Cardiac muscle cell (in vitro differentiated cells and primary cell): ENCODE results near the gene MINK1. TPM values are rescaled to one million over a fixed set of nuclear protein-coding genes. Genes with fewer than 3 reads are reported as not detected.

Experiments used
- DNase-seq, 2 donors: peaks; one replicate each; pipeline versions ENCODE4 v3.0.0 to v3.0.0-alpha.2; 2010 to 2017; ENCODE audit warnings: low read depth in 1 of 2, low spot score in 1 of 2
- H3K27ac ChIP-seq: fragments of 200-600 bp; sonication (generic); 2 replicates; pipeline ENCODE4 v1.5.1; 2016
- H3K27me3 ChIP-seq: fragments of 200-600 bp; sonication (generic); 2 replicates; pipeline ENCODE4 v1.6.0; 2016; ENCODE audit warnings: control low read depth
- H3K36me3 ChIP-seq: fragments of 200-600 bp; sonication (generic); 2 replicates; pipeline ENCODE4 v1.5.1; 2016; ENCODE audit warnings: control low read depth
- H3K4me1 ChIP-seq: fragments of 200-600 bp; sonication (generic); 2 replicates; pipeline ENCODE4 v1.8.1; 2017; ENCODE audit warnings: low read depth, mild to moderate bottlenecking, mixed run types
- H3K4me3 ChIP-seq: fragments of 200-600 bp; sonication (generic); 2 replicates; pipeline ENCODE4 v1.5.1; 2016; ENCODE audit warnings: mild to moderate bottlenecking
- H3K9me3 ChIP-seq: fragments of 200-600 bp; sonication (generic); 2 replicates; pipeline ENCODE4 v1.5.1; 2017; ENCODE audit warnings: low read depth, mild to moderate bottlenecking, control low read depth
- CTCF ChIP-seq: IDR thresholded peaks from 2 replicates; pipeline ENCODE4 v1.5.1; 2012; ENCODE audit warnings: low read depth, mild to moderate bottlenecking, low read length
- polyA plus RNA-seq: library from polyadenylated mRNA; unstranded; fragments of >200 nt; fragmentation: Nextera tagmentation; extraction: Ambion mirVana; gene quantifications from 2 replicates; pipeline ENCODE4 v1.2.1, GENCODE V29; 2016
- total RNA-seq: library from RNA; depleted of rRNA; stranded (reverse); fragments of >200 nt; gene quantifications from 2 replicates; pipeline ENCODE4 v1.2.3, GENCODE V29; 2016

Gene MINK1
- total and polyA plus RNA-seq, 2 experiments from 2014 or later: 27.1 to 47.7 TPM

DNA sequence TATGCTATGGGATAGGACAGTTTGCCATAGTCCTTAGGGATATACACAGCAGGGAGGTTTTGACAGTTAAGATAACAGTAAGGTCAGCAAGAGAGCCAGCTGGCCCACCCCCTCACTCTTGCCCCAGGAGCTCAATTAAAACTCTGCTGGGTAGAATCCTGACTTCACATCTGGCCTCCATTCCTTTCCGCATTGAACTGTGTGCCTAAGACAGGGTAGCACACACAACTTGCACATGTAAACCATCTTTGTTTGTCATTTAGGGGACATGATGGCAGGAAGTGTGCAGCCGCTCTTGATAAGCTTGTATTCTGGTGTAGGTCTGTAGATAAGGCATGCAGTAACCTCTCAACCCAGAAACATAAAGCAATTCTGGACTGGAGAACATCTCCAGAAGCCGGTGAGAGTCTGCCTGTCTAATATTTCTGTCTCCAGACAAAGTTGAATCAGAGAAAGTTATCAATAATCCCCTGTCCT is 5.2 kb downstream of the MINK1 start:
- H3K27ac ChIP-seq: peak overlapping the region; percentile 70
- no peak overlapping the region for H3K4me3 ChIP-seq
- no peaks in the 10 kb centered on the region for H3K9me3 ChIP-seq
- TF ChIP-seq CTCF: no peak
- no peaks in the 10 kb centered on the region for H3K27me3 ChIP-seq
- DNase-seq: no peak
- H3K36me3 ChIP-seq: no peaks in the 10 kb centered on the region
- H3K4me1 ChIP-seq: peaks cover 26% of the 10 kb centered on the region

GRCh38 chr17:4839221-4839620 is 6.1 kb downstream of the MINK1 start:
- Histone ChIP-seq H3K4me1 (peaks cover 26% of the 10 kb centered on the region), H3K27me3 (no peaks in the 10 kb centered on the region), H3K36me3 (no peaks in the 10 kb centered on the region), H3K9me3 (no peaks in the 10 kb centered on the region), H3K4me3 (no peak overlapping the region), H3K27ac (no peak overlapping the region)
- TF ChIP-seq CTCF: no peak
- DNase-seq: no peak

DNA sequence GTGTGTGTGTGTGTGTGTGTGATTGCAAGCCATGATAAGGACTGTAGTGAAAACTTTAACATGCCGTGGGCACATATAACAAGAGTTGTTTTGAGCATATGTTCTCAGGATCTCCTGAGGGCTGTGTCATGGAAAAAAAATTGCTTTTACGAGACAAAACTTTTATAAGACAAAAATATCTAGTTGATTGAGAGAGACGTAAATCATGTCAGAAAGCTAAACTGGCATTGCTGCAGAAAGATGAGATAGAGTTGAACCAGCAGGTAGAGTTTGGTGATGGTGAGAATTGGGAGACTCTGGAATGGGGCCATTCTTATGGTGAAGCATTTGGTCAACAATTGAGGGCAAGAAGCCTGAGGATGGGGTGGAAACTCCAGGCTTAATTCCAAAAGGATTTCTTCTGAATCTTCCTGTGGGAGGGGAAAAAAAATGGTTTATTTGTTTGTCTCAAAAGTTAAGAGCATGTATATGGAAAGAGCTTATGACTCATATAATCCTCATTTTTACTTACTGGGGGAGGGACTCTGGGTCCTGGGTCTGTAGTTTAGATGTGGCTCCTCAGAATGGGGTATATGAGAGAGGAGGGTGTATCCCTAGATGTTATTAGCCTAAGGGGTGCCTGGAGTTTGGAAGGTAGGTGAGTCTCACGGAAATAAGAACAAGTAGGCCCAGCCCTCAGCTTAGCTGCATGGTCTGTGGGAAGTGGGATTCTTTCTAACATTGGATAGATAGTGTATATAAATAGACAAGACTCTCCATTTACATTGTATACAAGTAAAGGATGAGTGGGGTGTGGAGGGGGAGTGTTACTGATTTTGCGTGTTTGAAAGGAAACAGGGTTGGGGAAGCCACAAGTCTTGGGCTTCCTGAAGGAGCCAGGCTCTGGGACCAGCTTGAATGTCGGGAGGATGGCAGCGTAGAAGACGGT is 7.1 kb downstream of the MINK1 start:
- TF ChIP-seq CTCF: no peak
- H3K27me3 ChIP-seq: no peaks in the 10 kb centered on the region
- no peak overlapping the region for H3K4me3 ChIP-seq

DNA sequence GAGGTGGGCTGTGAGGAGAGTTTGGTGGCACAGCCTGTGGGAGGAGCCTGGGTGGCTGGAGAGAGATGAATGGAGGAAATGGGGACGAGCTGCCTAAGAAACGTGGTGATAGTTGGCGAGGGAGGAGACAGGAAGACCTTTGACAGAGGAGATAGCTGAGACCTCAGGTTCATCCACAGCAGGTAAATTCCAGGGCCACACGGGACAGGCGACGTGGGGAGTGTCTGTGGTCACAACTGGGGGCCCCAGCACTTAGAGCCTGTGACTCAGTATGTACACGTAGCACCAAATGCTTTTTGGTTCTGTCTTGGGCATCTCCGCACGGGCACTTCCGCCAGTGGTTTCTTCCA is 7.7 kb downstream of the MINK1 start:
- Histone ChIP-seq H3K4me1 (peaks cover 23% of the 10 kb centered on the region), H3K9me3 (no peaks in the 10 kb centered on the region), H3K36me3 (no peaks in the 10 kb centered on the region), H3K27ac (no peak overlapping the region), H3K4me3 (no peak overlapping the region), H3K27me3 (no peaks in the 10 kb centered on the region)
- no peak for DNase-seq
- TF ChIP-seq CTCF: no peak

More for the DNA sequence above, 7.1 kb downstream of the MINK1 start:
- Histone ChIP-seq H3K27ac (no peak overlapping the region), H3K9me3 (no peaks in the 10 kb centered on the region), H3K4me1 (peaks cover 23% of the 10 kb centered on the region), H3K36me3 (no peaks in the 10 kb centered on the region)
- DNase-seq: no peak

DNA sequence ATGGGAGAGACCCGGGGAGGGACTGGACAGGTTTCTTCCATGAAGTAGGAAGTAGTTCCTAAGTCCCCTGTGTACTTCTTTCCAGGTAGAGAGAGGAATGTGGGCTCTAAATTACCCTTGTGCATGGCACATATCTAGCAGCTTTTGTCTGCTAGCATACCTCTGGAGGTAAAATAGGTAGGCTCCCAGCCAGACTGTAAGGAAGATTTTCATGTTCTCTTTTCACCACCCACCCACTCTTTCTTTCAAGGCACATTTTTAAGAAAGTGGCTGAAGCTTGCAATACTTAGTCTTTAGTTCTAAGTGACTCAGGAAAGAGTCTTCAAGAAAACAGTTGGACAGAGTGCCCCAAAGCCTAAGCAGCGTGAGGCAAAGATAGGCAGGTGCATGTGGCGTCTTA is 9.2 kb downstream of the MINK1 start:
- no peak for TF ChIP-seq CTCF
- peaks cover 21% of the 10 kb centered on the region for H3K4me1 ChIP-seq
- no peaks in the 10 kb centered on the region for H3K9me3 ChIP-seq
- H3K27me3 ChIP-seq: no peaks in the 10 kb centered on the region
- H3K4me3 ChIP-seq: no peak overlapping the region
- no peak overlapping the region for H3K27ac ChIP-seq
- DNase-seq: no peak
- no peaks in the 10 kb centered on the region for H3K36me3 ChIP-seq
